Ishikawa (cell line): ENCODE measurements around the gene TMEM69.

ENCODE experiments used
- CEBPB ChIP-seq: IDR thresholded peaks from 2 replicates; pipeline ENCODE4 v1.6.1; 2012
- CREB1 ChIP-seq: IDR thresholded peaks from 2 replicates; pipeline ENCODE4 v1.6.1; 2012; ENCODE audit warnings: low read depth
- EGR1 ChIP-seq: IDR thresholded peaks from 2 replicates; pipeline ENCODE4 v1.6.1; 2012
- EP300 ChIP-seq: IDR thresholded peaks from 2 replicates; pipeline ENCODE4 v1.6.1; 2012; ENCODE audit warnings: borderline replicate concordance
- FOXM1 ChIP-seq: IDR thresholded peaks from 2 replicates; pipeline ENCODE4 v1.6.1; 2012; ENCODE audit warnings: low read depth, borderline replicate concordance
- MAX ChIP-seq: IDR thresholded peaks from 2 replicates; pipeline ENCODE4 v1.6.1; 2012
- NFIC ChIP-seq: IDR thresholded peaks from 2 replicates; pipeline ENCODE4 v1.6.1; 2012
- RAD21 ChIP-seq: IDR thresholded peaks from 2 replicates; pipeline ENCODE4 v1.6.1; 2012; ENCODE audit warnings: low read depth
- REST ChIP-seq: IDR thresholded peaks from 2 replicates; pipeline ENCODE4 v1.6.1; 2012; ENCODE audit warnings: low read depth, mild to moderate bottlenecking
- TAF1 ChIP-seq: IDR thresholded peaks from 2 replicates; pipeline ENCODE4 v1.6.1; 2012; ENCODE audit warnings: low read depth, mild to moderate bottlenecking
- TCF12 ChIP-seq: IDR thresholded peaks from 2 replicates; pipeline ENCODE4 v1.6.1; 2012; ENCODE audit warnings: low read depth
- TEAD4 ChIP-seq: IDR thresholded peaks from 2 replicates; pipeline ENCODE4 v1.6.1; 2012
- USF1 ChIP-seq: IDR thresholded peaks from 2 replicates; pipeline ENCODE4 v1.6.1; 2012
- YY1 ChIP-seq: IDR thresholded peaks from 2 replicates; pipeline ENCODE4 v1.6.1; 2012; ENCODE audit warnings: low read depth
- ZBTB7A ChIP-seq: IDR thresholded peaks from 2 replicates; pipeline ENCODE4 v1.6.1; 2012; ENCODE audit warnings: low read depth

The TMEM69 gene

GRCh38 chr1:45658171-45658570, 29.8 kb upstream of the TMEM69 start:
- TF ChIP-seq USF1 (no peak), EP300 (no peak), REST (no peak), TCF12 (no peak)

GRCh38 chr1:45659222-45659621, 28.8 kb upstream of the TMEM69 start:
- TF ChIP-seq YY1 (no peak), TCF12 (no peak), EGR1 (no peak), EP300 (no peak), MAX (no peak), NFIC (no peak), USF1 (no peak)

- TF ChIP-seq TEAD4, result no peak
- no peak for TF ChIP-seq REST
- no peak for TF ChIP-seq USF1
- TF ChIP-seq EP300, result no peak
- TF ChIP-seq TAF1, result no peak
- TF ChIP-seq CEBPB, result no peak
- no peak for TF ChIP-seq FOXM1
- TF ChIP-seq ZBTB7A, result no peak
- no peak for TF ChIP-seq EGR1
- TF ChIP-seq CREB1, result no peak
- TF ChIP-seq YY1, result no peak
These were observed 27.6 kb upstream of the TMEM69 start for GRCh38 chr1:45660336-45660735.

- no peak for TF ChIP-seq TAF1
- no peak for TF ChIP-seq TCF12
- no peak for TF ChIP-seq CREB1
- TF ChIP-seq EGR1, result no peak
- TF ChIP-seq EP300, result no peak
- no peak for TF ChIP-seq FOXM1
- TF ChIP-seq NFIC, result no peak
- TF ChIP-seq REST, result no peak
- no peak for TF ChIP-seq TEAD4
- no peak for TF ChIP-seq RAD21
- TF ChIP-seq MAX, result no peak
- no peak for TF ChIP-seq ZBTB7A
- no peak for TF ChIP-seq CEBPB
These were observed 21.1 kb upstream of the TMEM69 start for GRCh38 chr1:45666836-45667235.
